Effector memory CD8-positive, alpha-beta T cell (primary cell): ENCODE measurements around the gene PSME3.

Experiments used
- ATAC-seq: fragments of 150-1000 bp; cut with Tn5 transposase; replicated peaks from 2 replicates; pipeline ENCODE4 v1.10.0; 2021; ENCODE audit warnings: mild to moderate bottlenecking, moderate library complexity
- DNase-seq, 3 experiments: peaks; one replicate each; pipeline ENCODE4 v3.0.0; 2021
- H3K27ac Mint-ChIP-seq, 2 donors: one replicate each; pipeline ENCODE4 v1.8.0; 2022; ENCODE audit warnings: mild to moderate bottlenecking in 2 of 2, mixed read lengths in 2 of 2, moderate library complexity in 2 of 2
- H3K27me3 Mint-ChIP-seq, 2 donors: one replicate each; pipeline ENCODE4 v1.8.0; 2022; ENCODE audit warnings: mixed read lengths in 2 of 2
- H3K36me3 Mint-ChIP-seq: one replicate; pipeline ENCODE4 v1.8.0; 2022; ENCODE audit warnings: mild to moderate bottlenecking, moderate library complexity, mixed read lengths; ENCODE audit not compliant: insufficient read depth
- H3K4me1 Mint-ChIP-seq, 2 donors: one replicate each; pipeline ENCODE4 v1.8.0; 2022; ENCODE audit warnings: low read depth in 2 of 2, mixed read lengths in 2 of 2
- H3K4me3 Mint-ChIP-seq, 2 donors: one replicate each; pipeline ENCODE4 v1.8.0; 2022; ENCODE audit warnings: mild to moderate bottlenecking in 2 of 2, mixed read lengths in 2 of 2, moderate library complexity in 2 of 2
- H3K9me3 Mint-ChIP-seq, 2 donors: one replicate each; pipeline ENCODE4 v1.8.0; 2022; ENCODE audit warnings: mixed read lengths in 2 of 2
- total RNA-seq, 9 experiments: gene quantifications; one replicate each; lab custom pipeline; 2026; lab: John Stamatoyannopoulos, UW

Gene PSME3
- 42.5 to 160 (median 48.8) reads per million in 9 experiments for total RNA-seq

- Mint-ChIP-seq H3K36me3 (peaks cover 48% of the 10 kb centered on the region), H3K27me3 (peaks cover 9 to 13% of the 10 kb centered on the region in 2 donors), H3K4me3 (peak within 1 kb of the TSS; percentile 96 to 97), H3K9me3 (no peaks in the 10 kb centered on the region), H3K4me1 (peaks cover 11 to 14% of the 10 kb centered on the region in 2 donors), H3K27ac (peak within 1 kb of the TSS; percentile 99)
- ATAC-seq = peak; percentile 91
- peak; percentile 86 to 88 (median 88) for DNase-seq
Measured at GRCh38 chr17:42832934-42833766, at the start of gene PSME3. TSS of gene PSME3 (plus strand) at chr17:42833397. CDS start at chr17:42833632, 235 bp downstream.

GRCh38 chr17:42783791-42784138 lies 49.4 kb upstream of the PSME3 start:
- H3K27me3 Mint-ChIP-seq = peaks cover 66 to 94% of the 10 kb centered on the region in 2 donors
- ATAC-seq = no peak
- H3K9me3 Mint-ChIP-seq = no peaks in the 10 kb centered on the region
- no peak for DNase-seq
- no peak overlapping the region for H3K4me3 Mint-ChIP-seq
- peaks cover 17 to 26% of the 10 kb centered on the region in 2 donors for H3K4me1 Mint-ChIP-seq
- H3K36me3 Mint-ChIP-seq = peaks cover 11% of the 10 kb centered on the region
- H3K27ac Mint-ChIP-seq = no peak overlapping the region

GRCh38 chr17:42784409-42784808 lies 48.8 kb upstream of the PSME3 start:
- H3K27ac Mint-ChIP-seq = no peak overlapping the region
- H3K9me3 Mint-ChIP-seq = no peaks in the 10 kb centered on the region
- peaks cover 4% of the 10 kb centered on the region for H3K36me3 Mint-ChIP-seq
- peaks cover 14 to 22% of the 10 kb centered on the region in 2 donors for H3K4me1 Mint-ChIP-seq
- no peak for ATAC-seq
- H3K27me3 Mint-ChIP-seq = peaks cover 70 to 94% of the 10 kb centered on the region in 2 donors
- no peak for DNase-seq
- H3K4me3 Mint-ChIP-seq = peak overlapping the region; percentile 8 to 37

- Mint-ChIP-seq H3K9me3 (no peaks in the 10 kb centered on the region), H3K4me1 (peaks cover 9 to 17% of the 10 kb centered on the region in 2 donors), H3K27ac (no peak overlapping the region), H3K4me3 (peak overlapping the region; percentile 8 to 37), H3K36me3 (no peaks in the 10 kb centered on the region), H3K27me3 (peaks cover 73 to 88% of the 10 kb centered on the region in 2 donors)
- DNase-seq (no peak), ATAC-seq (peak; percentile 53)
Measured at GRCh38 chr17:42784811-42785592, 48.2 kb upstream of the PSME3 start.

- peaks cover 9 to 17% of the 10 kb centered on the region in 2 donors for H3K4me1 Mint-ChIP-seq
- H3K27ac Mint-ChIP-seq = no peak overlapping the region
- no peak for ATAC-seq
- H3K36me3 Mint-ChIP-seq = no peaks in the 10 kb centered on the region
- DNase-seq = no peak
- H3K4me3 Mint-ChIP-seq = no peak overlapping the region
- H3K9me3 Mint-ChIP-seq = no peaks in the 10 kb centered on the region
- H3K27me3 Mint-ChIP-seq = peaks cover 67 to 70% of the 10 kb centered on the region in 2 donors
Measured at GRCh38 chr17:42787266-42787665, 45.9 kb upstream of the PSME3 start.

GRCh38 chr17:42791948-42792347 lies 41.2 kb upstream of the PSME3 start:
- H3K27ac Mint-ChIP-seq = no peak overlapping the region
- no peaks in the 10 kb centered on the region for H3K9me3 Mint-ChIP-seq
- H3K36me3 Mint-ChIP-seq = no peaks in the 10 kb centered on the region
- no peak for DNase-seq
- H3K4me3 Mint-ChIP-seq = no peak overlapping the region
- peaks cover 7 to 18% of the 10 kb centered on the region in 2 donors for H3K4me1 Mint-ChIP-seq
- H3K27me3 Mint-ChIP-seq = peaks cover 23 to 26% of the 10 kb centered on the region in 2 donors
- ATAC-seq = no peak

GRCh38 chr17:42792545-42792944 lies 40.7 kb upstream of the PSME3 start:
- Mint-ChIP-seq H3K4me3 (no peak overlapping the region), H3K4me1 (peaks cover 8 to 21% of the 10 kb centered on the region in 2 donors), H3K36me3 (no peaks in the 10 kb centered on the region), H3K27me3 (peaks cover 17 to 20% of the 10 kb centered on the region in 2 donors), H3K27ac (no peak overlapping the region), H3K9me3 (no peaks in the 10 kb centered on the region)
- ATAC-seq (no peak), DNase-seq (no peak)

- Mint-ChIP-seq H3K27me3 (peaks cover 0 to 4% of the 10 kb centered on the region in 2 donors), H3K9me3 (no peaks in the 10 kb centered on the region), H3K4me1 (peaks cover 16 to 33% of the 10 kb centered on the region in 2 donors), H3K27ac (peak overlapping the region in 1 of 2 donors; percentile 58), H3K36me3 (peaks cover 10% of the 10 kb centered on the region), H3K4me3 (no peak overlapping the region)
- ATAC-seq = no peak
- DNase-seq = no peak
Measured at GRCh38 chr17:42795061-42795460, 38.1 kb upstream of the PSME3 start.

- ATAC-seq = no peak
- H3K27ac Mint-ChIP-seq = peak overlapping the region; percentile 46 to 58
- no peaks in the 10 kb centered on the region for H3K27me3 Mint-ChIP-seq
- DNase-seq = no peak
- H3K4me1 Mint-ChIP-seq = peaks cover 16 to 33% of the 10 kb centered on the region in 2 donors
- H3K9me3 Mint-ChIP-seq = no peaks in the 10 kb centered on the region
- no peak overlapping the region for H3K4me3 Mint-ChIP-seq
- peaks cover 10% of the 10 kb centered on the region for H3K36me3 Mint-ChIP-seq
Measured at GRCh38 chr17:42795465-42795864, 37.7 kb upstream of the PSME3 start.

GRCh38 chr17:42796066-42796758 lies 37.0 kb upstream of the PSME3 start:
- ATAC-seq (no peak), DNase-seq (no peak)
- peaks cover 10% of the 10 kb centered on the region for H3K36me3 Mint-ChIP-seq
- H3K4me3 Mint-ChIP-seq = peak overlapping the region in 1 of 2 donors; percentile 30
- H3K4me1 Mint-ChIP-seq = peaks cover 16 to 33% of the 10 kb centered on the region in 2 donors
- no peaks in the 10 kb centered on the region for H3K9me3 Mint-ChIP-seq
- no peaks in the 10 kb centered on the region for H3K27me3 Mint-ChIP-seq
- peak overlapping the region in 1 of 2 donors; percentile 58 for H3K27ac Mint-ChIP-seq

GRCh38 chr17:42797067-42798007 lies 35.9 kb upstream of the PSME3 start:
- peak overlapping the region in 1 of 2 donors; percentile 31 for H3K27ac Mint-ChIP-seq

GRCh38 chr17:42798011-42798382 lies 35.2 kb upstream of the PSME3 start:
- H3K27ac Mint-ChIP-seq = peak overlapping the region; percentile 91 to 95
- peak overlapping the region; percentile 87 to 97 for H3K4me3 Mint-ChIP-seq
- DNase-seq (no peak), ATAC-seq (no peak)
- peaks cover 10% of the 10 kb centered on the region for H3K36me3 Mint-ChIP-seq
- H3K4me1 Mint-ChIP-seq = peaks cover 16 to 33% of the 10 kb centered on the region in 2 donors
- no peaks in the 10 kb centered on the region for H3K27me3 Mint-ChIP-seq
- H3K9me3 Mint-ChIP-seq = no peaks in the 10 kb centered on the region

More at GRCh38 chr17:42797067-42798007, 35.9 kb upstream of the PSME3 start:
- Mint-ChIP-seq H3K27me3 (no peaks in the 10 kb centered on the region), H3K4me3 (peak overlapping the region; percentile 87 to 97), H3K36me3 (peaks cover 10% of the 10 kb centered on the region), H3K9me3 (no peaks in the 10 kb centered on the region), H3K4me1 (peaks cover 16 to 33% of the 10 kb centered on the region in 2 donors)
- DNase-seq (no peak), ATAC-seq (no peak)
